Loucy (cell line): ENCODE measurements around the gene AHCTF1.

ENCODE experiments used
- H2AFZ ChIP-seq: fragments of 200-600 bp; sonication (generic); 2 replicates; pipeline ENCODE4 v1.6.0; 2016; ENCODE audit warnings: antibody characterized with exemption, mild to moderate bottlenecking, low read length, moderate library complexity
- H3F3A ChIP-seq: fragments of 200-600 bp; 2 replicates; pipeline ENCODE4 v1.6.0; 2016; ENCODE audit warnings: antibody characterized with exemption, low read depth, mild to moderate bottlenecking
- H3K27me3 ChIP-seq: fragments of 200-600 bp; sonication (generic); 2 replicates; pipeline ENCODE4 v1.6.1; 2014; ENCODE audit warnings: low read length, mild to moderate bottlenecking; ENCODE audit not compliant: insufficient read depth, poor library complexity, severe bottlenecking
- H3K36me3 ChIP-seq: fragments of 200-600 bp; sonication (generic); 2 replicates; pipeline ENCODE4 v1.6.1; 2016; ENCODE audit warnings: low read length; ENCODE audit not compliant: insufficient read depth
- H3K4me1 ChIP-seq: fragments of 200-600 bp; sonication (generic); 2 replicates; pipeline ENCODE4 v1.5.1; 2014; ENCODE audit warnings: low read length, mild to moderate bottlenecking; ENCODE audit not compliant: insufficient read depth, poor library complexity, severe bottlenecking
- H3K4me2 ChIP-seq: fragments of 200-600 bp; sonication (generic); 2 replicates; pipeline ENCODE4 v1.6.0; 2014; ENCODE audit warnings: antibody characterized with exemption, low read length, low read depth, mild to moderate bottlenecking; ENCODE audit not compliant: poor library complexity, severe bottlenecking
- H3K4me3 ChIP-seq: fragments of 200-600 bp; sonication (generic); 2 replicates; pipeline ENCODE4 v1.5.1; 2014; ENCODE audit warnings: low read length, mild to moderate bottlenecking, mixed read lengths; ENCODE audit not compliant: poor library complexity, severe bottlenecking
- H3K79me2 ChIP-seq: fragments of 200-600 bp; sonication (generic); 2 replicates; pipeline ENCODE4 v1.6.1; 2014; ENCODE audit warnings: low read length; ENCODE audit not compliant: insufficient read depth
- H3K9ac ChIP-seq: fragments of 200-600 bp; sonication (generic); 2 replicates; pipeline ENCODE4 v1.6.0; 2014; ENCODE audit warnings: mild to moderate bottlenecking, low read depth, low read length, moderate library complexity; ENCODE audit not compliant: poor library complexity, severe bottlenecking
- H3K9me2 ChIP-seq: fragments of 200-600 bp; sonication (generic); replicated peaks from 2 replicates; pipeline ENCODE4 v1.6.1; 2016; ENCODE audit warnings: low read depth, low read length, mixed read lengths
- H3K9me3 ChIP-seq: fragments of 200-600 bp; sonication (generic); 2 replicates; pipeline ENCODE4 v1.6.1; 2014; ENCODE audit warnings: mild to moderate bottlenecking, antibody characterized with exemption, low read length, low read depth; ENCODE audit not compliant: insufficient read depth
- H4K20me1 ChIP-seq: fragments of 200-600 bp; sonication (generic); 2 replicates; pipeline ENCODE4 v1.6.0; 2014; ENCODE audit warnings: antibody characterized with exemption, low read length, mild to moderate bottlenecking; ENCODE audit not compliant: insufficient read depth, poor library complexity, severe bottlenecking
- CTCF ChIP-seq: fragments of 200-600 bp; sonication (generic); conservative IDR thresholded peaks from 2 replicates; pipeline ENCODE4 v1.5.1; 2014; ENCODE audit warnings: mild to moderate bottlenecking, antibody characterized with exemption, low read length
- EZH2phosphoT487 ChIP-seq: fragments of 200-600 bp; IDR thresholded peaks from 2 replicates; pipeline ENCODE4 v1.6.1; 2018; ENCODE audit warnings: antibody characterized with exemption, mild to moderate bottlenecking, moderate library complexity, borderline replicate concordance

AHCTF1 gene

GRCh38 chr1:246809473-246809872 is 122.3 kb downstream of the AHCTF1 start:
- no peak overlapping the region for H3K4me2 ChIP-seq
- H3K9me2 ChIP-seq: no peaks in the 10 kb centered on the region
- H3K79me2 ChIP-seq: no peaks in the 10 kb centered on the region
- H3K9me3 ChIP-seq: no peaks in the 10 kb centered on the region
- no peak overlapping the region for H3K4me3 ChIP-seq
- H3K27me3 ChIP-seq: no peaks in the 10 kb centered on the region
- H3K36me3 ChIP-seq: no peaks in the 10 kb centered on the region
- TF ChIP-seq EZH2phosphoT487 (no peak), CTCF (peak; percentile 32)
- no peaks in the 10 kb centered on the region for H4K20me1 ChIP-seq
- no peaks in the 10 kb centered on the region for H3K4me1 ChIP-seq
- H3K9ac ChIP-seq: no peak overlapping the region
- H2AFZ ChIP-seq: no peak overlapping the region
- H3F3A ChIP-seq: no peaks in the 10 kb centered on the region

GRCh38 chr1:246805135-246805716 is 126.5 kb downstream of the AHCTF1 start:
- TF ChIP-seq EZH2phosphoT487 (no peak), CTCF (no peak)
- no peaks in the 10 kb centered on the region for H3F3A ChIP-seq

DNA sequence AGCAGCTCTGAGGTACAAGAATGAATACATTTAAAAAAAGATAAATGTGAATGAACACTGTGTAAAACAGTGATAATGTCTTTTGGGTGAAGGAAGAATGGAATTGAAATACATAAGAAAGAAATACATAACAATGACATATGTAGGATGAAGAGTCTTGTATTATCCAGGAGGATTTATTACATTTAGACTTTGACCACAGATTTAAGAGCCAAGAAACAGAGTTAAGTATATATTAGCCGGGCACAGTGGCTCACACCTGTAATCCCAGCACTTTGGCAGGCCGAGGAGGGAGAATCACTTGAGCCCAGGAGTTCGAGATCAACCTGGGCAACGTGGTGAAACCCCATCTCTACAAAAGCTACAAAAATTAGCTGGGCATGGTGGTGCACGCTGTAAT is 127.9 kb downstream of the AHCTF1 start:
- no peaks in the 10 kb centered on the region for H3K36me3 ChIP-seq
- no peak overlapping the region for H3K9ac ChIP-seq
- no peak overlapping the region for H2AFZ ChIP-seq
- TF ChIP-seq CTCF: no peak
- TF ChIP-seq EZH2phosphoT487: no peak
- no peak overlapping the region for H3K4me2 ChIP-seq
- H3K79me2 ChIP-seq: no peaks in the 10 kb centered on the region
- H3K4me1 ChIP-seq: no peaks in the 10 kb centered on the region
- no peaks in the 10 kb centered on the region for H3K27me3 ChIP-seq
- no peaks in the 10 kb centered on the region for H3F3A ChIP-seq
- H3K9me3 ChIP-seq: no peaks in the 10 kb centered on the region
- no peak overlapping the region for H3K4me3 ChIP-seq
- no peaks in the 10 kb centered on the region for H4K20me1 ChIP-seq
- H3K9me2 ChIP-seq: no peaks in the 10 kb centered on the region

More at GRCh38 chr1:246805135-246805716, 126.5 kb downstream of the AHCTF1 start:
- Histone ChIP-seq H3K9me2 (no peaks in the 10 kb centered on the region), H2AFZ (no peak overlapping the region), H4K20me1 (no peaks in the 10 kb centered on the region), H3K4me1 (no peaks in the 10 kb centered on the region), H3K4me3 (no peak overlapping the region), H3K27me3 (no peaks in the 10 kb centered on the region), H3K9ac (no peak overlapping the region), H3K36me3 (no peaks in the 10 kb centered on the region), H3K9me3 (no peaks in the 10 kb centered on the region), H3K79me2 (no peaks in the 10 kb centered on the region), H3K4me2 (no peak overlapping the region)
